Breast epithelium (tissue), 3 donors: ENCODE measurements around the gene DAP3.

Source experiments
- CTCF ChIP-seq, 3 donors: fragments of 450-650 bp; IDR thresholded peaks; one replicate each; pipeline ENCODE4 v1.5.1; 2016 to 2017; ENCODE audit warnings: antibody characterized with exemption in 3 of 3, mild to moderate bottlenecking in 3 of 3, moderate library complexity in 3 of 3
- POLR2A ChIP-seq: fragments of 450-650 bp; IDR thresholded peaks from one replicate; pipeline ENCODE4 v1.6.1; 2016; ENCODE audit warnings: antibody characterized with exemption, mild to moderate bottlenecking, moderate library complexity
- POLR2AphosphoS5 ChIP-seq, 3 donors: sonication (generic); formaldehyde crosslinking; IDR thresholded peaks; one replicate each; pipeline ENCODE4 v1.6.1; 2017; ENCODE audit warnings: antibody characterized with exemption in 3 of 3

GRCh38 chr1:155773221-155773620 is 84.3 kb downstream of the DAP3 start:
- no peak for TF ChIP-seq POLR2AphosphoS5 (IDR thresholded peaks at IDR 0.05)
- TF ChIP-seq CTCF (IDR thresholded peaks at IDR 0.05): no peak
- no peak for TF ChIP-seq POLR2A
